HL-60 (cell line): ENCODE results near the gene DISP2.

Source experiments
- GABPA ChIP-seq: IDR thresholded peaks from 2 replicates; pipeline ENCODE4 v1.6.1; 2012; ENCODE audit warnings: low read depth
- POLR2AphosphoS5 ChIP-seq: IDR thresholded peaks from 2 replicates; pipeline ENCODE4 v1.6.1; 2012; ENCODE audit warnings: low read depth
- REST ChIP-seq: IDR thresholded peaks from 2 replicates; pipeline ENCODE4 v1.6.1; 2012; ENCODE audit warnings: low read depth; ENCODE audit not compliant: insufficient replicate concordance
- SPI1 ChIP-seq: IDR thresholded peaks from 2 replicates; pipeline ENCODE4 v1.6.1; 2012; ENCODE audit warnings: low read depth, mild to moderate bottlenecking, borderline replicate concordance
- TF ChIP-seq, protein P1 (sequence below): IDR thresholded peaks from one replicate; pipeline ENCODE4 v1.5.1; 2011; ENCODE audit warnings: low read length, control low read depth, inconsistent platforms; ENCODE audit not compliant: insufficient read depth

- TF ChIP-seq, protein P1, sequence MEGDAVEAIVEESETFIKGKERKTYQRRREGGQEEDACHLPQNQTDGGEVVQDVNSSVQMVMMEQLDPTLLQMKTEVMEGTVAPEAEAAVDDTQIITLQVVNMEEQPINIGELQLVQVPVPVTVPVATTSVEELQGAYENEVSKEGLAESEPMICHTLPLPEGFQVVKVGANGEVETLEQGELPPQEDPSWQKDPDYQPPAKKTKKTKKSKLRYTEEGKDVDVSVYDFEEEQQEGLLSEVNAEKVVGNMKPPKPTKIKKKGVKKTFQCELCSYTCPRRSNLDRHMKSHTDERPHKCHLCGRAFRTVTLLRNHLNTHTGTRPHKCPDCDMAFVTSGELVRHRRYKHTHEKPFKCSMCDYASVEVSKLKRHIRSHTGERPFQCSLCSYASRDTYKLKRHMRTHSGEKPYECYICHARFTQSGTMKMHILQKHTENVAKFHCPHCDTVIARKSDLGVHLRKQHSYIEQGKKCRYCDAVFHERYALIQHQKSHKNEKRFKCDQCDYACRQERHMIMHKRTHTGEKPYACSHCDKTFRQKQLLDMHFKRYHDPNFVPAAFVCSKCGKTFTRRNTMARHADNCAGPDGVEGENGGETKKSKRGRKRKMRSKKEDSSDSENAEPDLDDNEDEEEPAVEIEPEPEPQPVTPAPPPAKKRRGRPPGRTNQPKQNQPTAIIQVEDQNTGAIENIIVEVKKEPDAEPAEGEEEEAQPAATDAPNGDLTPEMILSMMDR: no peak
- TF ChIP-seq REST (no peak), POLR2AphosphoS5 (no peak), GABPA (no peak), SPI1 (no peak)
Measured at GRCh38 chr15:40392986-40393948, 35.2 kb downstream of the DISP2 start.
